Measurements from ENCODE around the gene ADARB2.

Gene ADARB2

GRCh38 chr10:1188558-1189135 is 548.7 kb downstream of the ADARB2 start:
- DNase-seq (ENCODE audit: low spot score): no peak

GRCh38 chr10:1187855-1188557 is 549.3 kb downstream of the ADARB2 start:
- DNase-seq (ENCODE audit: low spot score): no peak

- DNase-seq (ENCODE audit: low spot score): no peak
These were observed 550.0 kb downstream of the ADARB2 start for GRCh38 chr10:1187151-1187854.

GRCh38 chr10:1186683-1186990 is 550.7 kb downstream of the ADARB2 start:
- DNase-seq (ENCODE audit: low spot score): no peak

- no peak for DNase-seq (ENCODE audit: low spot score)
These were observed 551.2 kb downstream of the ADARB2 start for GRCh38 chr10:1185911-1186682.

- DNase-seq (ENCODE audit: low spot score): no peak
These were observed 552.5 kb downstream of the ADARB2 start for GRCh38 chr10:1184541-1185430.

- no peak for DNase-seq (ENCODE audit: low spot score)
These were observed 553.6 kb downstream of the ADARB2 start for GRCh38 chr10:1183701-1184100.

- no peak for DNase-seq (ENCODE audit: low spot score)
These were observed 554.3 kb downstream of the ADARB2 start for GRCh38 chr10:1183033-1183396.

- DNase-seq (ENCODE audit: low spot score): no peak
These were observed 554.9 kb downstream of the ADARB2 start for GRCh38 chr10:1182280-1183032.

- DNase-seq (ENCODE audit: low spot score): no peak
These were observed 556.5 kb downstream of the ADARB2 start for GRCh38 chr10:1180836-1181235.

- no peak for DNase-seq (ENCODE audit: low spot score)
These were observed 557.1 kb downstream of the ADARB2 start for GRCh38 chr10:1180071-1180730.

GRCh38 chr10:1179346-1180070 is 557.8 kb downstream of the ADARB2 start:
- DNase-seq (ENCODE audit: low spot score): no peak

- no peak for DNase-seq (ENCODE audit: low spot score)
These were observed 558.8 kb downstream of the ADARB2 start for GRCh38 chr10:1178506-1178905.

GRCh38 chr10:1177936-1178335 is 559.4 kb downstream of the ADARB2 start:
- no peak for DNase-seq (ENCODE audit: low spot score)

- DNase-seq (ENCODE audit: low spot score): no peak
These were observed 561.3 kb downstream of the ADARB2 start for GRCh38 chr10:1175956-1176565.

GRCh38 chr10:1174022-1174421 is 563.3 kb downstream of the ADARB2 start:
- DNase-seq (ENCODE audit: low spot score): no peak

- DNase-seq (ENCODE audit: low spot score): no peak
These were observed 564.2 kb downstream of the ADARB2 start for GRCh38 chr10:1173091-1173490.

- no peak for DNase-seq (ENCODE audit: low spot score)
These were observed 564.9 kb downstream of the ADARB2 start for GRCh38 chr10:1172256-1172984.

- DNase-seq (ENCODE audit: low spot score): no peak
These were observed 565.7 kb downstream of the ADARB2 start for GRCh38 chr10:1171586-1171985.

All from ecto neural progenitor cell (in vitro differentiated cells).